Measurements from ENCODE around the gene CFHR4.
"Not testable (repeated sequence)": the region's sequence is repeated elsewhere in the genome, so short reads cannot be mapped to it uniquely, and the experiment has no call there.

The CFHR4 gene

GRCh38 chr1:196902344-196902743 lies 14.5 kb downstream of the CFHR4 start:
- Histone ChIP-seq H3K9me3 (ENCODE audit: low read length) (no peaks in the 10 kb centered on the region), H3K36me3 (ENCODE audit: insufficient read depth, low read length) (no peaks in the 10 kb centered on the region), H3K9ac (ENCODE audit: low read length) (no peak overlapping the region), H3K4me3 (ENCODE audit: low read depth, low read length, poor library complexity, severe bottlenecking) (no peak overlapping the region), H3K4me1 (ENCODE audit: insufficient read depth, low read length, severe bottlenecking) (no peaks in the 10 kb centered on the region), H3K27me3 (ENCODE audit: insufficient read depth, low read length) (no peaks in the 10 kb centered on the region), H3K27ac (ENCODE audit: low read depth, low read length, poor library complexity, severe bottlenecking) (no peak overlapping the region), H3K9me2 (ENCODE audit: low read depth, low read length) (no peaks in the 10 kb centered on the region), H2AFZ (ENCODE audit: low read length) (no peak overlapping the region), H4K20me1 (ENCODE audit: insufficient read depth, low read length) (no peaks in the 10 kb centered on the region), H3F3A (ENCODE audit: insufficient read depth, low read length) (no peaks in the 10 kb centered on the region), H3K79me2 (ENCODE audit: insufficient read depth, low read length) (no peaks in the 10 kb centered on the region), H3K4me2 (ENCODE audit: low read length) (no peak overlapping the region)
- TF ChIP-seq EZH2 (IDR thresholded peaks at IDR 0.05; ENCODE audit: borderline replicate concordance, low read length) (no peak), CTCF (IDR thresholded peaks at IDR 0.05; ENCODE audit: low read length) (no peak)

- TF ChIP-seq EZH2 (IDR thresholded peaks at IDR 0.05; ENCODE audit: borderline replicate concordance, low read length) (no peak), CTCF (IDR thresholded peaks at IDR 0.05; ENCODE audit: low read length) (no peak)
- no peak overlapping the region for H3K9ac ChIP-seq (ENCODE audit: low read length)
Observed at GRCh38 chr1:196910215-196910614, 22.4 kb downstream of the CFHR4 start.

GRCh38 chr1:196912283-196912682 lies 24.4 kb downstream of the CFHR4 start:
- H3K4me2 ChIP-seq (ENCODE audit: low read length); H3K9ac ChIP-seq (ENCODE audit: low read length); H3F3A ChIP-seq (ENCODE audit: insufficient read depth, low read length); H3K27me3 ChIP-seq (ENCODE audit: insufficient read depth, low read length); H3K9me3 ChIP-seq (ENCODE audit: low read length); H3K9me2 ChIP-seq (ENCODE audit: low read depth, low read length); H3K27ac ChIP-seq (ENCODE audit: low read depth, low read length, poor library complexity, severe bottlenecking); H4K20me1 ChIP-seq (ENCODE audit: insufficient read depth, low read length); H3K79me2 ChIP-seq (ENCODE audit: insufficient read depth, low read length); H2AFZ ChIP-seq (ENCODE audit: low read length); H3K36me3 ChIP-seq (ENCODE audit: insufficient read depth, low read length); H3K4me3 ChIP-seq (ENCODE audit: low read depth, low read length, poor library complexity, severe bottlenecking); H3K4me1 ChIP-seq (ENCODE audit: insufficient read depth, low read length, severe bottlenecking): not testable (repeated sequence)

More at GRCh38 chr1:196910215-196910614, 22.4 kb downstream of the CFHR4 start:
- H2AFZ ChIP-seq (ENCODE audit: low read length), result no peak overlapping the region
- no peaks in the 10 kb centered on the region for H4K20me1 ChIP-seq (ENCODE audit: insufficient read depth, low read length)
- no peaks in the 10 kb centered on the region for H3K4me1 ChIP-seq (ENCODE audit: insufficient read depth, low read length, severe bottlenecking)
- H3K27ac ChIP-seq (ENCODE audit: low read depth, low read length, poor library complexity, severe bottlenecking), result no peak overlapping the region
- H3K79me2 ChIP-seq (ENCODE audit: insufficient read depth, low read length), result no peaks in the 10 kb centered on the region
- no peaks in the 10 kb centered on the region for H3K9me2 ChIP-seq (ENCODE audit: low read depth, low read length)
- H3K27me3 ChIP-seq (ENCODE audit: insufficient read depth, low read length), result no peaks in the 10 kb centered on the region
- H3K4me3 ChIP-seq (ENCODE audit: low read depth, low read length, poor library complexity, severe bottlenecking), result no peak overlapping the region
- H3K4me2 ChIP-seq (ENCODE audit: low read length), result no peak overlapping the region
- H3K36me3 ChIP-seq (ENCODE audit: insufficient read depth, low read length), result no peaks in the 10 kb centered on the region
- no peaks in the 10 kb centered on the region for H3K9me3 ChIP-seq (ENCODE audit: low read length)
- no peaks in the 10 kb centered on the region for H3F3A ChIP-seq (ENCODE audit: insufficient read depth, low read length)

- H3K4me2 ChIP-seq (ENCODE audit: low read length); H3K27me3 ChIP-seq (ENCODE audit: insufficient read depth, low read length); H3K36me3 ChIP-seq (ENCODE audit: insufficient read depth, low read length); H3K4me3 ChIP-seq (ENCODE audit: low read depth, low read length, poor library complexity, severe bottlenecking); H3K9me3 ChIP-seq (ENCODE audit: low read length); H2AFZ ChIP-seq (ENCODE audit: low read length); H3K9ac ChIP-seq (ENCODE audit: low read length); H4K20me1 ChIP-seq (ENCODE audit: insufficient read depth, low read length); H3K9me2 ChIP-seq (ENCODE audit: low read depth, low read length); H3F3A ChIP-seq (ENCODE audit: insufficient read depth, low read length); H3K4me1 ChIP-seq (ENCODE audit: insufficient read depth, low read length, severe bottlenecking); H3K27ac ChIP-seq (ENCODE audit: low read depth, low read length, poor library complexity, severe bottlenecking); H3K79me2 ChIP-seq (ENCODE audit: insufficient read depth, low read length): not testable (repeated sequence)
Observed at GRCh38 chr1:196926839-196927238, 39.0 kb downstream of the CFHR4 start.

GRCh38 chr1:196932853-196933252 lies 45.0 kb downstream of the CFHR4 start:
- not testable (repeated sequence) for H3K36me3 ChIP-seq (ENCODE audit: insufficient read depth, low read length); H3K4me1 ChIP-seq (ENCODE audit: insufficient read depth, low read length, severe bottlenecking); H3K27me3 ChIP-seq (ENCODE audit: insufficient read depth, low read length); H3K9me2 ChIP-seq (ENCODE audit: low read depth, low read length); H3K79me2 ChIP-seq (ENCODE audit: insufficient read depth, low read length); H3K4me3 ChIP-seq (ENCODE audit: low read depth, low read length, poor library complexity, severe bottlenecking); H4K20me1 ChIP-seq (ENCODE audit: insufficient read depth, low read length); H3K4me2 ChIP-seq (ENCODE audit: low read length); H2AFZ ChIP-seq (ENCODE audit: low read length); H3K9ac ChIP-seq (ENCODE audit: low read length); H3K9me3 ChIP-seq (ENCODE audit: low read length); H3F3A ChIP-seq (ENCODE audit: insufficient read depth, low read length); H3K27ac ChIP-seq (ENCODE audit: low read depth, low read length, poor library complexity, severe bottlenecking)
